Activated naive CD8-positive, alpha-beta T cell treated with anti-CD3 and anti-CD28 coated beads, Interleukin-2, amount 10 ng/mL, durations not matched to agents 7 days and 5 days (primary cell): ENCODE data around the gene SLC26A8. TPM values are rescaled to one million over a fixed set of nuclear protein-coding genes. Genes with fewer than 3 reads are reported as not detected.
"Not testable (repeated sequence)": the region's sequence is repeated elsewhere in the genome, so short reads cannot be mapped to it uniquely, and the experiment has no call there.

ENCODE experiments used
- ATAC-seq: fragments of 150-1000 bp; cut with Tn5 transposase; one replicate; pipeline ENCODE4 v1.10.0; 2021; ENCODE audit warnings: low read depth, moderate library complexity
- POLR2A ChIA-PET: fragments of 350-600 bp; sonication (Branson Sonifier 250); formaldehyde crosslinking; loops from one replicate; lab custom pipeline; 2021; ENCODE audit warnings: antibody characterized with exemption; lab: Charles Lee
- DNase-seq: peaks from one replicate; pipeline ENCODE4 v3.0.0; 2021
- H3K27ac Mint-ChIP-seq: one replicate; pipeline ENCODE4 v1.8.0; 2022; ENCODE audit warnings: mild to moderate bottlenecking, mixed read lengths
- H3K27me3 Mint-ChIP-seq: one replicate; pipeline ENCODE4 v1.8.0; 2022; ENCODE audit warnings: mild to moderate bottlenecking, moderate library complexity, mixed read lengths
- H3K36me3 Mint-ChIP-seq: one replicate; pipeline ENCODE4 v1.8.0; 2021; ENCODE audit warnings: mild to moderate bottlenecking, mixed read lengths
- H3K4me1 Mint-ChIP-seq: one replicate; pipeline ENCODE4 v1.8.0; 2021; ENCODE audit warnings: mixed read lengths
- H3K4me3 Mint-ChIP-seq: one replicate; pipeline ENCODE4 v1.8.0; 2022; ENCODE audit warnings: mild to moderate bottlenecking, moderate library complexity, mixed read lengths
- H3K9me3 Mint-ChIP-seq: one replicate; pipeline ENCODE4 v1.8.0; 2021; ENCODE audit warnings: mixed read lengths
- total RNA-seq, 2 experiments: library from RNA; stranded (reverse); gene quantifications; one replicate each; pipeline ENCODE4 v1.2.3, GENCODE V29; 2021

SLC26A8 gene
- total RNA-seq, 2 experiments from 2014 or later = not detected

- H3K9me3 Mint-ChIP-seq = no peaks in the 10 kb centered on the region
- no peak overlapping the region for H3K4me3 Mint-ChIP-seq
- DNase-seq = no peak
- peaks cover 18% of the 10 kb centered on the region for H3K4me1 Mint-ChIP-seq
- ATAC-seq = no peak
- peaks cover 24% of the 10 kb centered on the region for H3K27me3 Mint-ChIP-seq
- no peak overlapping the region for H3K27ac Mint-ChIP-seq
- H3K36me3 Mint-ChIP-seq = peaks cover 7% of the 10 kb centered on the region
- POLR2A ChIA-PET = interaction anchor here (0.8 to 4.4 kb wide), 4 partner anchors 11 to 105 kb away, joined by 3 to 32 read pairs (median 3); no protein-coding TSS in a partner anchor
Observed at GRCh38 chr6:36025932-36026327, 1.5 kb upstream of the SLC26A8 start.

GRCh38 chr6:36025260-36025931, 955 bp upstream of the SLC26A8 start:
- Mint-ChIP-seq H3K36me3 (peaks cover 5% of the 10 kb centered on the region), H3K4me3 (no peak overlapping the region), H3K9me3 (no peaks in the 10 kb centered on the region), H3K27me3 (peaks cover 24% of the 10 kb centered on the region), H3K27ac (no peak overlapping the region), H3K4me1 (peaks cover 16% of the 10 kb centered on the region)
- DNase-seq = no peak
- ATAC-seq = no peak
- POLR2A ChIA-PET = interaction anchor here (0.8 to 1.1 kb wide), 2 partner anchors 11 to 106 kb away, joined by 3 read pairs; no protein-coding TSS in a partner anchor

DNA sequence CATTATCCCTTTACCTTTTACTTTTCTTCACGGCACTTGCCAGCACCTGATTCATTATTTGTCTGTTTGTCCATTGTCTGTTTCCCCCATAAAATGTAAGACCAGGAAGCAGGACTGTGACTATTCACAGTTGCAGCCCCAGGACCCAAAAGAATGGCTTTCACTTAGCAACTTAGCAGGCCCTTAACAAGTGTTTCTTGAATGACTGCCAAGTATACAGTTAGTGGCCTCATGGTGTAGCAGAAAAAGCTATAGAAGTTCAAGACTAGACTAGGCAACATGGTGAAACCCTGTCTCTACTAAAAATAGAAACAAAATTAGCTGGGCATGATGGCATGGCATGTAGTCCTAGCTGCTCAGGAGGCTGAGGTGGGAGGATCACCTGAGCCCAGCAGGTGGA, 4.3 kb downstream of the SLC26A8 start:
- POLR2A ChIA-PET = no interaction called here
- no peak for ATAC-seq

DNA sequence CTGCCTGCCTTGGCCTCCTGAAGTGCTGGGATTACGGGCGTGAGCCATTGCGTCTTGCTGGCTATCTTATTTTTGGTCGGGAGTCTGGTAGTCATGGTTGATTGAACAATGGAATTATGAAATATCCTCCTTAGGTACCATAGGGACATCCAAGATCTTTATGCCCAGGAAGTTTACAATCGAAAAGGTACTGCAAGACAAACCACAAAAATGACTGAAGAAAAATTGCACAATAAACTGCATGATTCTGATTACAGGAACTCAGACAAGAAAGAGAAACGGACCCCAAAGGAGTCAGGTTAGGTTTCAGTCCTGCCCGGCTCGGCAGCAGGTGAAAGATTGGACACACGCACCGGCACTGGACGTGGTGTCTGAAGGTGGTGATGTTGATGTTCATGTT, 5.3 kb downstream of the SLC26A8 start:
- Mint-ChIP-seq H3K36me3 (no peaks in the 10 kb centered on the region), H3K9me3 (no peaks in the 10 kb centered on the region), H3K4me1 (peaks cover 4% of the 10 kb centered on the region), H3K27me3 (peaks cover 25% of the 10 kb centered on the region), H3K4me3 (no peak overlapping the region), H3K27ac (no peak overlapping the region)
- POLR2A ChIA-PET = no interaction called here
- ATAC-seq (no peak), DNase-seq (no peak)

More for the DNA sequence above, 4.3 kb downstream of the SLC26A8 start:
- H3K36me3 Mint-ChIP-seq = no peaks in the 10 kb centered on the region
- peaks cover 7% of the 10 kb centered on the region for H3K4me1 Mint-ChIP-seq
- no peak overlapping the region for H3K27ac Mint-ChIP-seq
- H3K27me3 Mint-ChIP-seq = peaks cover 31% of the 10 kb centered on the region
- H3K4me3 Mint-ChIP-seq = no peak overlapping the region
- no peaks in the 10 kb centered on the region for H3K9me3 Mint-ChIP-seq
- DNase-seq = no peak

DNA sequence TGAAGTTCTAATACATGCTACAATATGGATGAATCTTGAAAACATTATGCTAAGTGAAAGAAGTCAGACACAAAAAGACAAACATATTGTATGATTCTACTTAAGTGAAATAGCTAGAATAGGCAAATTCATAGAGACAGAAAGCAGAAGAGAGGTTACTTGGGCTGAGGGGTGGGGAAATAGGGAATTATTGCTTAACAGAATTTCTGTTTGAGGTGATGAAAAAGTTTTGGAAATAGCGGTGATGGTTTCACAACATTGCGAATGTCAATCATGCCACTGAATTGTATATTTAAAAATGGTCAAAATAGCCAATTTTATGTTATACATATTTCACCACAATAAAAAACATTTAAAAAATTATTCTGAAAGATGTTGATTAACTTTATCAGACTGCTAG, 6.1 kb downstream of the SLC26A8 start:
- no peak overlapping the region for H3K27ac Mint-ChIP-seq
- no peaks in the 10 kb centered on the region for H3K36me3 Mint-ChIP-seq
- H3K4me1 Mint-ChIP-seq = no peaks in the 10 kb centered on the region
- H3K27me3 Mint-ChIP-seq = peaks cover 20% of the 10 kb centered on the region
- POLR2A ChIA-PET = no interaction called here
- no peak for DNase-seq
- no peak overlapping the region for H3K4me3 Mint-ChIP-seq
- no peak for ATAC-seq
- no peaks in the 10 kb centered on the region for H3K9me3 Mint-ChIP-seq

DNA sequence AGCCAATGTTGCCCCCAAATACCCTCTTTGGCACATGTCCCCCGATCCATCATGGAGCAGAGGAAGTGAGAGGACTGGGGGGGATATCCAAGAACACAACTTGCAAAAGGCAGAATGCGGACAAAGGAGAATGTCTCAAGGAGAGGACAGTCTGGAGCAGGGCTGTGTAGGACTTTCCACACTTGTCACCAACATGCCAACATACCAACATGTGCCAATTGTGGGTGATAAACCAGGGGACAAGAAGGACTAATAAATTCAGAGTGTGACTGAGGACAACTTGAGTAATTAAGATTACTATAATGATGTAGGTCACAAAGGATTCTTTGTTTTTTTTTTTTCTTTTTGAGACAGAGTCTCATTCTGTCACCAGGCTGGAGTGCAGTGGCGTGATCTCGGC, 8.8 kb downstream of the SLC26A8 start:
- POLR2A ChIA-PET = no interaction called here
- Mint-ChIP-seq H3K4me3 (no peak overlapping the region), H3K36me3 (no peaks in the 10 kb centered on the region), H3K9me3 (no peaks in the 10 kb centered on the region), H3K27me3 (peaks cover 25% of the 10 kb centered on the region), H3K27ac (no peak overlapping the region), H3K4me1 (no peaks in the 10 kb centered on the region)
- ATAC-seq (no peak), DNase-seq (no peak)

GRCh38 chr6:36000451-36000850, 24.0 kb downstream of the SLC26A8 start:
- Mint-ChIP-seq H3K27me3 (peaks cover 12% of the 10 kb centered on the region), H3K27ac (no peak overlapping the region), H3K4me3 (no peak overlapping the region), H3K36me3 (peaks cover 1% of the 10 kb centered on the region), H3K9me3 (peaks cover under 1% of the 10 kb centered on the region), H3K4me1 (no peaks in the 10 kb centered on the region)
- POLR2A ChIA-PET = no interaction called here
- DNase-seq (no peak), ATAC-seq (no peak)

DNA sequence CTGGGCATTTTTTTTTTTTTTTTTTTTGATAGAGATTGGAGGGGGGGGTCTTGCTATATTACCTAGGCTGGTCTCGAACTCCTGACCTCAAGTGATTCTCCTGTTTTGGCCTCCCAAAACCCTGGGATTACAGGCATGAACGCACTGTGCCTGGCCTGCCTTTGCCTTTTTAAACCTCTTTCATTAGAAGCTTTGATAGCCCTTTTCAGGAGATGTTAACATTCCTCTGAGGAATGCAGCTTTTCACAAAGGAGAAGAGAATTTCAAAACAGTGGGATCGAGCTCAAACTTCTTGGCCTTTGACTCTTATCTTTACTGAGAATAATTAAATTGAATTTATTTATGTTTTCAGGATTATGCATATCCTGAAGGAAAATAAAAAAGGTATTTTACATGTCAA, 31.3 kb downstream of the SLC26A8 start:
- ATAC-seq (no peak), DNase-seq (no peak)
- POLR2A ChIA-PET = no interaction called here
- Mint-ChIP-seq H3K9me3 (no peaks in the 10 kb centered on the region), H3K27ac (no peak overlapping the region), H3K27me3 (peaks cover 9% of the 10 kb centered on the region), H3K4me3 (no peak overlapping the region), H3K36me3 (no peaks in the 10 kb centered on the region), H3K4me1 (no peaks in the 10 kb centered on the region)

DNA sequence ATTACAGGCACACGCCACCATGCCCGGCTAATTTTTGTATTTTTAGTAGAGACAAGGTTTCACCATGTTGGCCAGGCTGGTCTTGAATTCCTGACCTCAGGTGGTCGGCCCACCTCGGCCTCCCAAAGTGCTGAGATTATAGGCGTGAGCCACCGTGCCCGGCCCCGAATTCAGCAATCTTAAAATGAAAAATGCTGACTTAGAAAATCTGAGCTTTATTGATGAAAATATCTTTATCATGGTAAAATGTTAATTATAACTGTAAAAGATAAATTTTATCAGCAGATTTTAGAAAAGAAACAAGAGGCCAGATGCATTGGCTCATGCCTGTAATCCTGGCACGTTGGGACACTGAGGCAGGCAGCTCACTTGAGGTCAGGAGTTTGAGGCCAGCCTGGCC, 36.4 kb downstream of the SLC26A8 start:
- H3K9me3 Mint-ChIP-seq, H3K4me3 Mint-ChIP-seq, H3K36me3 Mint-ChIP-seq, H3K27ac Mint-ChIP-seq, ATAC-seq, DNase-seq, POLR2A ChIA-PET, H3K4me1 Mint-ChIP-seq: not testable (repeated sequence)
- H3K27me3 Mint-ChIP-seq = peaks cover 13% of the 10 kb centered on the region

GRCh38 chr6:35984701-35985100, 39.7 kb downstream of the SLC26A8 start:
- no peak overlapping the region for H3K4me3 Mint-ChIP-seq
- H3K9me3 Mint-ChIP-seq = no peaks in the 10 kb centered on the region
- POLR2A ChIA-PET = no interaction called here
- H3K27me3 Mint-ChIP-seq = peaks cover 23% of the 10 kb centered on the region
- ATAC-seq = no peak
- no peak overlapping the region for H3K27ac Mint-ChIP-seq
- no peak for DNase-seq
- H3K36me3 Mint-ChIP-seq = no peaks in the 10 kb centered on the region
- H3K4me1 Mint-ChIP-seq = no peaks in the 10 kb centered on the region

- peaks cover 23% of the 10 kb centered on the region for H3K27me3 Mint-ChIP-seq
Observed at GRCh38 chr6:35980991-35981645, 43.3 kb downstream of the SLC26A8 start.

DNA sequence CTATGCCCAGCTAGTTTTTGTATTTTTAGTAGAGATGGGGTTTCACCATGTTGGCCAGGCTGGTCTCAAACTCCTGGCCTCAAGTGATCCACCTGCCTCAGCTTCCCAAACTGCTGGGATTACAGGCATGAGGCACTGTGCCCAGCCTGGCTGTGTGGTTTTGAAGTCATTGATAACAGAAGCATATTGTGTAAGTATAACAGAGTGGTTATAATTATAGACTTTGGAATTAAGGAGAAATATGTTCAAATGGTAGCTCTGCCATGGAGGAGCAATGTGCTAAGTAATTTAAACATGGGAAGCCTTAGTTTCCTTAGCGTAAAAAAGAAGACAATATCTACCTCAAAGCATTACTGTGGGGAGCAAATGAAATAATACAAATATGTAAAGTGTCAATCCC, 44.3 kb downstream of the SLC26A8 start:
- ATAC-seq, POLR2A ChIA-PET, H3K4me3 Mint-ChIP-seq, H3K4me1 Mint-ChIP-seq, H3K36me3 Mint-ChIP-seq, DNase-seq, H3K27ac Mint-ChIP-seq, H3K9me3 Mint-ChIP-seq: not testable (repeated sequence)
- peaks cover 21% of the 10 kb centered on the region for H3K27me3 Mint-ChIP-seq

More at GRCh38 chr6:35980991-35981645, 43.3 kb downstream of the SLC26A8 start:
- Mint-ChIP-seq H3K4me1 (no peaks in the 10 kb centered on the region), H3K4me3 (no peak overlapping the region), H3K27ac (no peak overlapping the region), H3K9me3 (no peaks in the 10 kb centered on the region), H3K36me3 (no peaks in the 10 kb centered on the region)
- DNase-seq = no peak
- POLR2A ChIA-PET = no interaction called here
- ATAC-seq = no peak

- DNase-seq = no peak
- H3K36me3 Mint-ChIP-seq = no peaks in the 10 kb centered on the region
Observed at GRCh38 chr6:35977308-35977707, 47.1 kb downstream of the SLC26A8 start.

DNA sequence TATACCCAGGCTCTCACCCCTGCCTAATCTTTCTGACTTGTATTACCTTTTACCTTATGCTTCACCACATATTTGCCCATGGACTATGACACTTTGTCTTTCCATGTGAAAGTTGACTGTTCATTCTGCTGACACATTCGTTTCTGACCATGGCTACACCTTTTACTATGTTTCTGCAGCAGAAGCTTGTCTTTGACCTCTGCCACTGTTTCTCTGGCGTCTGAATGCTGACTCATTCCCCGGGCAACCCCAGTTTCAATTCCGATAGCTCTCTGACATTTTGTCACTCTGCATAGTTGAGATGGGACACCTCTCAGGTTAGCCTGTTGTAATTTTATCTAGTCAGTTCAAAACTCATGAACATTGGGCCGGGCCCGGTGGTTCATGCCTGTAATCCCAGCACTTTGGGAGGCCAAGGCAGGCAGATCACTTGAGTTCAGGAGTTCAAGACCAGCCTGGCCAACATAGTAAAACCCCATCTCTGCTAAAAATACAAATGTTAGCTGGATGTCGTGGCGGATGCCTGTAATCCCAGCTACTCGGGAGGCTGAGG, 50.7 kb downstream of the SLC26A8 start:
- Mint-ChIP-seq H3K4me1 (no peaks in the 10 kb centered on the region), H3K36me3 (no peaks in the 10 kb centered on the region), H3K27ac (no peak overlapping the region), H3K9me3 (no peaks in the 10 kb centered on the region), H3K27me3 (peaks cover 4% of the 10 kb centered on the region), H3K4me3 (no peak overlapping the region)
- ATAC-seq = no peak
- DNase-seq = no peak
- POLR2A ChIA-PET = no interaction called here

More at GRCh38 chr6:35977308-35977707, 47.1 kb downstream of the SLC26A8 start:
- no peak overlapping the region for H3K27ac Mint-ChIP-seq
- H3K4me1 Mint-ChIP-seq = no peaks in the 10 kb centered on the region
- no peak for ATAC-seq
- H3K27me3 Mint-ChIP-seq = peaks cover 11% of the 10 kb centered on the region
- no peaks in the 10 kb centered on the region for H3K9me3 Mint-ChIP-seq
- H3K4me3 Mint-ChIP-seq = no peak overlapping the region
- POLR2A ChIA-PET = no interaction called here
